RWPE2 (cell line): ENCODE data around the gene MFSD6L.
"Not testable (repeated sequence)": the region's sequence is repeated elsewhere in the genome, so short reads cannot be mapped to it uniquely, and the experiment has no call there.

Experiments used
- ATAC-seq: fragments of 200-7000 bp; cut with Tn5 transposase; 3 replicates; pipeline ENCODE4 v1.9.1; 2021; ENCODE audit warnings: low read depth
- DNase-seq: peaks from one replicate; pipeline ENCODE4 v3.0.0-alpha.2; 2020; ENCODE audit warnings: low spot score
- H3K27ac ChIP-seq: fragments of 450-650 bp; 2 replicates; pipeline ENCODE4 v1.5.1; 2017; ENCODE audit warnings: mild to moderate bottlenecking; ENCODE audit not compliant: poor library complexity, severe bottlenecking
- H3K27me3 ChIP-seq: fragments of 250-450 bp; sonication (Bioruptor Pico); 2 replicates; pipeline ENCODE4 v1.5.1; 2021; ENCODE audit warnings: mild to moderate bottlenecking, moderate library complexity; ENCODE audit not compliant: insufficient read depth, poor library complexity, severe bottlenecking
- H3K36me3 ChIP-seq: fragments of 250-450 bp; sonication (Bioruptor Pico); 2 replicates; pipeline ENCODE4 v1.5.1; 2020; ENCODE audit warnings: low read depth, mild to moderate bottlenecking, moderate library complexity
- H3K4me1 ChIP-seq: fragments of 250-450 bp; sonication (Bioruptor Pico); 2 replicates; pipeline ENCODE4 v1.5.1; 2021; ENCODE audit warnings: mild to moderate bottlenecking, moderate library complexity; ENCODE audit not compliant: insufficient read depth, poor library complexity, severe bottlenecking
- H3K4me3 ChIP-seq: fragments of 250-450 bp; sonication (Bioruptor Pico); 2 replicates; pipeline ENCODE4 v1.5.1; 2021; ENCODE audit warnings: mild to moderate bottlenecking, moderate library complexity; ENCODE audit not compliant: severe bottlenecking
- H3K9me3 ChIP-seq: fragments of 250-450 bp; sonication (Bioruptor Pico); 2 replicates; pipeline ENCODE4 v1.5.1; 2021; ENCODE audit warnings: mild to moderate bottlenecking, moderate library complexity; ENCODE audit not compliant: severe bottlenecking
- TF ChIP-seq, protein P1 (sequence below): fragments of 450-650 bp; IDR thresholded peaks from one replicate; pipeline ENCODE4 v1.5.1; 2017; ENCODE audit warnings: mild to moderate bottlenecking, moderate library complexity; ENCODE audit not compliant: poor library complexity, severe bottlenecking

MFSD6L gene

DNA sequence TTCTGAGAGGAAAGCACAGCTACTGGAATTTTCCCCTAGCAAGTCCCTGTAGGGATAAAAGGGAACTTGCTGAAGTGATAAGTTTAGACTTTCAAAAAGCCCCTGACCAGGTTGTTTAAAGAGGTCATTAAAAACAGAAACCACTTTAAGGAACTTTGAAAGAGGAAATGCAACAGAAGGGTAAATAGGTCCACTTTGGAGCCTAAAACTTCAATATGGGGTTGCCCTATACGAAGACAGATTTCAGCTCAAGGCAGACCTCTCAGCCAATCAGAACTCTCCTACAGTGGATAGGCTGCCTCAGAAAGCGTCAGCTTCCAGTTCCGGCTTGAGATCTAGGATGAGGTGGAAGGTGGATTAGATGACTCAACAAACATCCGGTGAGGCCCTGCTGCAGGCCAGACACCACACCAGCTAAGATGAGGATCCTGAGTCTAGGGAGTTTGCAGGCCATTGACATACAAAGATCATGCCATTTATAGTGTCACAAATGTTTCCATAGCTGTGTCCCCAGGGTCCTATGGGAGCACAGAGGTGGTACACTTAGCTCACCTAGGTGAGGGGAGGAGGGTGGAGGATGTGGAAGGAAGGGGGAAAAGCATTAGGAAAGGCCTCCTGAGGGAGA is 7.9 kb upstream of the MFSD6L start:
- Histone ChIP-seq H3K27ac (no peak overlapping the region), H3K27me3 (no peaks in the 10 kb centered on the region), H3K4me1 (peaks cover 5% of the 10 kb centered on the region), H3K9me3 (peaks cover 12% of the 10 kb centered on the region), H3K36me3 (no peaks in the 10 kb centered on the region), H3K4me3 (no peak overlapping the region)
- TF ChIP-seq, protein P1, sequence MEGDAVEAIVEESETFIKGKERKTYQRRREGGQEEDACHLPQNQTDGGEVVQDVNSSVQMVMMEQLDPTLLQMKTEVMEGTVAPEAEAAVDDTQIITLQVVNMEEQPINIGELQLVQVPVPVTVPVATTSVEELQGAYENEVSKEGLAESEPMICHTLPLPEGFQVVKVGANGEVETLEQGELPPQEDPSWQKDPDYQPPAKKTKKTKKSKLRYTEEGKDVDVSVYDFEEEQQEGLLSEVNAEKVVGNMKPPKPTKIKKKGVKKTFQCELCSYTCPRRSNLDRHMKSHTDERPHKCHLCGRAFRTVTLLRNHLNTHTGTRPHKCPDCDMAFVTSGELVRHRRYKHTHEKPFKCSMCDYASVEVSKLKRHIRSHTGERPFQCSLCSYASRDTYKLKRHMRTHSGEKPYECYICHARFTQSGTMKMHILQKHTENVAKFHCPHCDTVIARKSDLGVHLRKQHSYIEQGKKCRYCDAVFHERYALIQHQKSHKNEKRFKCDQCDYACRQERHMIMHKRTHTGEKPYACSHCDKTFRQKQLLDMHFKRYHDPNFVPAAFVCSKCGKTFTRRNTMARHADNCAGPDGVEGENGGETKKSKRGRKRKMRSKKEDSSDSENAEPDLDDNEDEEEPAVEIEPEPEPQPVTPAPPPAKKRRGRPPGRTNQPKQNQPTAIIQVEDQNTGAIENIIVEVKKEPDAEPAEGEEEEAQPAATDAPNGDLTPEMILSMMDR, result no peak
- DNase-seq (no peak), ATAC-seq (peak; percentile 72; the same call in 2 of the 3 replicates)

DNA sequence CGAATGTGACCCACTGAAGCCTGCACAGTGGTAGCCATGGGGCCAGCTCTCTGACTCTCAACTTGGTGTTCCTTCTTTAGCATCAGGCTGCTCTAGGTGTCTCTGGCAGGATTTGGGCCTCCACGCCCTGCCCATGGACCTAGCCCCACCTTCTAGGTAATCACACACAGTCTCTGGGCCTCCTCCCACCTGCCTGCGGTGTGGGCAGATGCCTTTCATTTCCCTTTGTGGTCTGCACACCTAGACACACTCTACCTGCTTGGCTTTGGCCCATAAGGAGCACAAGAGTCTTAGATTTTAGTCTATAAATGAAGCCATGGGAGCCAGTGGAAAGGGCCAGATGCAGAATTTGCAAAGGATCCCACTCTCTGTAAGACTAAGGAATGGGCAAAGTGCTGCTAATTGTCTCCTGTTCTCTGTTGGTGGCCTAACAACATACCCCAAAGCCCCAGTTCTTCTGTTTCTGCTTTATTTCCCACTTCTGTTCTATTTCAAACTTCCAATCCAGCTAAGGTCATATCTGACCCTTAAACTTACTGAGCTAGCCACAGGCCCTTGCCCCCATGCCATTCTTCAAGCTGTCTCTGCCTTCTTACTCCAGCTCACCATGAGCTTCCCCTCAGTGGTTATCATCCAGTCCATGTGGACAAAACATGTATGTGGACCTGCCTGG is 7.2 kb upstream of the MFSD6L start:
- TF ChIP-seq, protein P1, result no peak
- ATAC-seq (no peak), DNase-seq (no peak)
- no peaks in the 10 kb centered on the region for H3K36me3 ChIP-seq
- H3K4me1 ChIP-seq, result peaks cover 5% of the 10 kb centered on the region
- H3K27ac ChIP-seq, result no peak overlapping the region
- H3K9me3 ChIP-seq, result peaks cover 12% of the 10 kb centered on the region
- H3K4me3 ChIP-seq, result no peak overlapping the region
- no peaks in the 10 kb centered on the region for H3K27me3 ChIP-seq

DNA sequence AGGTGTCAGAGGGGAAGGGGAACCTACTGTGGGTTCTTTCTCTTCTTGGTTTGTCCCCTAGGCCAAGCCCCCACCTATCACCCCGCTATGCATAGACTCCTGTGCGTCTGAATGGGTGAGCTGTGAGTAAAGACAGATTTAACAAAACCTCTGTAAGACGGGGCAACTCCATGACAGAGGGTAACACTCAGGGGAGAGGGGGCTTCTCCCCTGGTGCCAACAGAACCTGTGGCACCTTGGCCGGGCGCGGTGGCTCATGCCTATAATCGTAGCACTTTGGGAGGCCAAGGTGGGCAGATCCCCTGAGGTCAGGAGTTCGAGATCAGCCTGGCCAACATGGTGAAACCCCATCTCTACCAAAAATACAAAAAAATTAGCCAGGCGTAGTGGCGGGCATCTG is 6.2 kb upstream of the MFSD6L start:
- H3K36me3 ChIP-seq, ATAC-seq, H3K27me3 ChIP-seq, DNase-seq, H3K4me3 ChIP-seq, H3K4me1 ChIP-seq, H3K27ac ChIP-seq: not testable (repeated sequence)
- peaks cover 12% of the 10 kb centered on the region for H3K9me3 ChIP-seq

DNA sequence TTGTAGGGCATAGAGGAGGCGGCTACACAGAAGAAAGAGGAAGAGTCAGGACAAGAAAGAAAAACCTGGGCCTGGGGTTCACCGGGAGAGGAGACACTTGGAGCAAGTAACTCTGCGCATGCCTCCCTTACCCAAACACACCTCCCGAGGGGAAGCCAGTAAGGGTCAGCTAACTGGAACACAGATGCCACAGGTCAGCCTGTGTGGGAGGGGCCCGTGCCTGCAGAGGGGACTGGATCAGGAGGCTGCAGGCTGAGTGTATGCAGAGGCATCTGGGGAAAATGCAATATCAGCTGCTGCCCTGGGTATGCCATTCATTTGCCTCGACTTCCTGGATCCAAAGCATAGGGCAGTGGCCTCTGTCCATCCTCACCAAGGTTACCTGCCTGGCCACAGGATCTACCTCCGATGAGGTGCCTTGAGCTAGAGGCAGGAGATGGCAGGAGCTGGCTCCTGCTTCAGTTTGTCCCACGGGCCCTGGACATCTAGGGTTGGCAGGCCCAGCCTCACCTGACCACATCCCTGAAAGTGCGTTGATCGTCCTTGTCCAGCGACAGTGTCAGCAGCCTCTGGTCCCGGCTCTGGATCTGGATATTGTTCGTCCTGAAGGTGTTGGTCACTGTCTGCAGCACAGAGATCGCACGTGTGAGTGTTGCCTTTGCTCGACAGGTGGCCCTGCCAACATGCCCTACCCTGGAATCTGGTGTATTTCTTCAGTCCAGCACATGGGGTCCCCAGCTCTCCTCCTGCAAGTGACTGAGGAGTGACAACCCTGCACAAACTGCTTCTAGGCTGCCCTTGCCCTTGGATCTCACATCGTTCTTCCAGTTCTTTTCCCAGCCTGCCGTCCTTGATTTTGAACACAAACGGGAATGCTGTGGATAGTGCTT is 4.6 kb upstream of the MFSD6L start:
- H3K27ac ChIP-seq, result no peak overlapping the region
- no peaks in the 10 kb centered on the region for H3K36me3 ChIP-seq
- DNase-seq (no peak), ATAC-seq (no peak)
- no peak overlapping the region for H3K4me3 ChIP-seq
- no peaks in the 10 kb centered on the region for H3K27me3 ChIP-seq
- TF ChIP-seq, protein P1, result no peak
- peaks cover 6% of the 10 kb centered on the region for H3K9me3 ChIP-seq
- peaks cover 5% of the 10 kb centered on the region for H3K4me1 ChIP-seq

DNA sequence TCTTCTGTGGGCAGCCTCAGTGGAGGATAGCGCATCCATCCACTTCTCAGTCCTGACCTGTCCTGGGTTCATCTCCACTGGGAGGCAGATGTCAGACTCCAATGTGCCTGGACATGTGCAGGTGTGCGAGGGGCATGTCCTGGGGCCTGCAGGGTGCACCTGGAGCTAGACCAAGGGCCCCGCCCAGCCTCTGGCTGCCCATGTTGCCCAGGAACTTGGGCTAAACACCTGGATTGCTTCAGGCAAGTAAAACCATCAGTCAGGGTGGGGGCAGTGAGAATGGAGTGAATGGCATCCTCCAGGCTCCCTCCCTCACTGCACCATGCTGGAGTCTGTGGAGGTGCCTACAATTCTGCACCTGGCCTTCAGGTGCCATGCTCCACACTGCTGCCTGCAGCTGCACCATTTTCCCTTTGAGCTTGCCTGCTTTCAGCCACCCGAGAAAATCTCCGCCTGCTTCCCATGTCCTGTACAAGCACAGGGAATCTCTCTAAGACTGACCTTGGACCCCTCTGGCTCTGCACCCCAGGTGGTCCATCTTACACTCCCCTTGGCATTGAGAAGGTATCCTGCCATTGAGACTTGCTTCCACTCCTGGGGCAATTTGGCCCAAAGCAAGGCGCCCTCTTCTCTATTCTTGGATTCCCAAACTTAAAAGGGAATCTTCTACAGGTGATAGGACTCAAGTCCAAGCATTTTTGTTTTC is 2.1 kb upstream of the MFSD6L start:
- Histone ChIP-seq H3K4me3 (no peak overlapping the region), H3K27ac (no peak overlapping the region), H3K27me3 (no peaks in the 10 kb centered on the region), H3K36me3 (no peaks in the 10 kb centered on the region), H3K9me3 (no peaks in the 10 kb centered on the region), H3K4me1 (no peaks in the 10 kb centered on the region)
- DNase-seq (no peak), ATAC-seq (no peak)
- TF ChIP-seq, protein P1, result no peak
